ENCODE measurements around the gene FABP6. TPM values are rescaled to one million over a fixed set of nuclear protein-coding genes. Genes with fewer than 3 reads are reported as not detected.
"Not testable (repeated sequence)": the region's sequence is repeated elsewhere in the genome, so short reads cannot be mapped to it uniquely, and the experiment has no call there.

The FABP6 gene
- not detected for polyA plus RNA-seq

- Mint-ChIP-seq H3K36me3 (no peaks in the 10 kb centered on the region), H3K27ac (no peak within 1 kb of the TSS), H3K9me3 (no peaks in the 10 kb centered on the region), H3K4me1 (peaks cover 0 to 5% of the 10 kb centered on the region in 2 donors), H3K4me3 (no peak within 1 kb of the TSS), H3K27me3 (ENCODE audit: low read depth in 3 of 3) (peaks cover 2 to 7% (median 7%) of the 10 kb centered on the region in 3 donors)
- no peak for DNase-seq
Observed at GRCh38 chr5:160229190-160229742, at the start of gene FABP6. TSS of gene FABP6 (plus strand) at chr5:160229506. CDS start at chr5:160229558, 52 bp downstream.

GRCh38 chr5:160180931-160181330 is 48.4 kb upstream of the FABP6 start:
- no peak overlapping the region for H3K4me3 Mint-ChIP-seq
- H3K9me3 Mint-ChIP-seq, result peaks cover 0 to 2% (median 0%) of the 10 kb centered on the region in 6 donors
- no peak overlapping the region for H3K27ac Mint-ChIP-seq

GRCh38 chr5:160181965-160182622 is 47.2 kb upstream of the FABP6 start:
- Mint-ChIP-seq H3K27me3 (ENCODE audit: low read depth in 3 of 3) (peaks cover 4 to 11% (median 5%) of the 10 kb centered on the region in 3 donors), H3K27ac (no peak overlapping the region), H3K4me3 (no peak overlapping the region), H3K36me3 (no peaks in the 10 kb centered on the region), H3K4me1 (no peaks in the 10 kb centered on the region), H3K9me3 (peaks cover 0 to 4% (median 0%) of the 10 kb centered on the region in 6 donors)
- DNase-seq, result no peak

More at GRCh38 chr5:160180931-160181330, 48.4 kb upstream of the FABP6 start:
- Mint-ChIP-seq H3K4me1 (no peaks in the 10 kb centered on the region), H3K36me3 (no peaks in the 10 kb centered on the region), H3K27me3 (ENCODE audit: low read depth in 3 of 3) (peaks cover 4 to 5% (median 4%) of the 10 kb centered on the region in 3 donors)
- DNase-seq, result no peak

GRCh38 chr5:160183075-160183474 is 46.2 kb upstream of the FABP6 start:
- H3K4me3 Mint-ChIP-seq, result no peak overlapping the region

GRCh38 chr5:160185626-160186360 is 43.5 kb upstream of the FABP6 start:
- no peak overlapping the region for H3K4me3 Mint-ChIP-seq
- peaks cover 0 to 2% (median 0%) of the 10 kb centered on the region in 6 donors for H3K9me3 Mint-ChIP-seq
- no peak overlapping the region for H3K27ac Mint-ChIP-seq
- H3K4me1 Mint-ChIP-seq, result peaks cover 0 to 6% of the 10 kb centered on the region in 2 donors
- H3K27me3 Mint-ChIP-seq (ENCODE audit: low read depth in 3 of 3), result peaks cover 6 to 9% (median 7%) of the 10 kb centered on the region in 3 donors
- no peaks in the 10 kb centered on the region for H3K36me3 Mint-ChIP-seq
- DNase-seq, result no peak

More at GRCh38 chr5:160183075-160183474, 46.2 kb upstream of the FABP6 start:
- Mint-ChIP-seq H3K36me3 (no peaks in the 10 kb centered on the region), H3K4me1 (peaks cover 0 to 2% of the 10 kb centered on the region in 2 donors), H3K27ac (no peak overlapping the region), H3K27me3 (ENCODE audit: low read depth in 3 of 3) (peaks cover 3 to 9% (median 8%) of the 10 kb centered on the region in 3 donors), H3K9me3 (peaks cover 0 to 2% (median 0%) of the 10 kb centered on the region in 6 donors)
- DNase-seq, result no peak

GRCh38 chr5:160186480-160186879 is 42.8 kb upstream of the FABP6 start:
- peaks cover 0 to 2% (median 0%) of the 10 kb centered on the region in 6 donors for H3K9me3 Mint-ChIP-seq
- H3K4me1 Mint-ChIP-seq, result peaks cover 0 to 6% of the 10 kb centered on the region in 2 donors
- H3K4me3 Mint-ChIP-seq, result no peak overlapping the region
- no peak for DNase-seq
- peaks cover 6 to 10% (median 7%) of the 10 kb centered on the region in 3 donors for H3K27me3 Mint-ChIP-seq (ENCODE audit: low read depth in 3 of 3)
- no peaks in the 10 kb centered on the region for H3K36me3 Mint-ChIP-seq
- H3K27ac Mint-ChIP-seq, result no peak overlapping the region

GRCh38 chr5:160187091-160187490 is 42.2 kb upstream of the FABP6 start:
- H3K36me3 Mint-ChIP-seq, result no peaks in the 10 kb centered on the region
- DNase-seq, result no peak
- peaks cover 0 to 2% (median 0%) of the 10 kb centered on the region in 6 donors for H3K9me3 Mint-ChIP-seq
- peaks cover 6 to 10% (median 7%) of the 10 kb centered on the region in 3 donors for H3K27me3 Mint-ChIP-seq (ENCODE audit: low read depth in 3 of 3)
- no peak overlapping the region for H3K27ac Mint-ChIP-seq
- H3K4me3 Mint-ChIP-seq, result peak overlapping the region in 1 of 5 donors; percentile 21
- H3K4me1 Mint-ChIP-seq, result peaks cover 0 to 6% of the 10 kb centered on the region in 2 donors

GRCh38 chr5:160188141-160189015 is 40.9 kb upstream of the FABP6 start:
- no peaks in the 10 kb centered on the region for H3K36me3 Mint-ChIP-seq
- no peak overlapping the region for H3K27ac Mint-ChIP-seq
- peaks cover 0 to 8% of the 10 kb centered on the region in 2 donors for H3K4me1 Mint-ChIP-seq
- peak overlapping the region in 4 of 5 donors; percentile 36 to 65 (median 46) for H3K4me3 Mint-ChIP-seq
- H3K9me3 Mint-ChIP-seq, result peaks cover 0 to 2% (median 0%) of the 10 kb centered on the region in 6 donors
- H3K27me3 Mint-ChIP-seq (ENCODE audit: low read depth in 3 of 3), result peaks cover 6 to 10% (median 7%) of the 10 kb centered on the region in 3 donors
- no peak for DNase-seq

GRCh38 chr5:160192424-160192823 is 36.9 kb upstream of the FABP6 start:
- Mint-ChIP-seq H3K4me3 (no peak overlapping the region), H3K9me3 (no peaks in the 10 kb centered on the region), H3K36me3 (no peaks in the 10 kb centered on the region), H3K27me3 (ENCODE audit: low read depth in 3 of 3) (peaks cover 0 to 3% (median 3%) of the 10 kb centered on the region in 3 donors), H3K27ac (no peak overlapping the region), H3K4me1 (peaks cover 0 to 8% of the 10 kb centered on the region in 2 donors)
- no peak for DNase-seq

- not testable (repeated sequence) for H3K36me3 Mint-ChIP-seq; DNase-seq; H3K4me1 Mint-ChIP-seq; H3K27me3 Mint-ChIP-seq (ENCODE audit: low read depth in 3 of 3); H3K27ac Mint-ChIP-seq; H3K9me3 Mint-ChIP-seq; H3K4me3 Mint-ChIP-seq
Observed at GRCh38 chr5:160193076-160193475, 36.2 kb upstream of the FABP6 start.

GRCh38 chr5:160193790-160194189 is 35.5 kb upstream of the FABP6 start:
- H3K27ac Mint-ChIP-seq; H3K9me3 Mint-ChIP-seq; DNase-seq; H3K4me1 Mint-ChIP-seq; H3K36me3 Mint-ChIP-seq; H3K4me3 Mint-ChIP-seq; H3K27me3 Mint-ChIP-seq (ENCODE audit: low read depth in 3 of 3): not testable (repeated sequence)

GRCh38 chr5:160197341-160198144 is 31.8 kb upstream of the FABP6 start:
- Mint-ChIP-seq H3K4me3 (no peak overlapping the region), H3K9me3 (no peaks in the 10 kb centered on the region), H3K27ac (no peak overlapping the region), H3K27me3 (ENCODE audit: low read depth in 3 of 3) (peaks cover 2 to 8% (median 3%) of the 10 kb centered on the region in 3 donors), H3K4me1 (peaks cover 7 to 12% of the 10 kb centered on the region in 2 donors), H3K36me3 (no peaks in the 10 kb centered on the region)
- no peak for DNase-seq

Data from immature natural killer cell (primary cell).